SU-DHL-6 (cell line): ENCODE results near the gene ASGR1.

Source experiments
- H2AFZ ChIP-seq: fragments of 200-600 bp; sonication (generic); 2 replicates; pipeline ENCODE4 v1.6.1; 2014; ENCODE audit warnings: low read depth, mild to moderate bottlenecking, moderate library complexity, mixed read lengths, antibody characterized with exemption, low read length; ENCODE audit not compliant: severe bottlenecking
- H3F3A ChIP-seq: fragments of 200-600 bp; shearing (Covaris generic); 2 replicates; pipeline ENCODE4 v1.6.0; 2016; ENCODE audit warnings: antibody characterized with exemption, mild to moderate bottlenecking; ENCODE audit not compliant: insufficient read depth
- H3K27ac ChIP-seq: fragments of 200-600 bp; sonication (generic); 2 replicates; pipeline ENCODE4 v1.5.1; 2016; ENCODE audit warnings: low read depth, mild to moderate bottlenecking, low read length, moderate library complexity, mixed read lengths
- H3K27me3 ChIP-seq: fragments of 200-600 bp; sonication (generic), shearing (Covaris generic); 2 replicates; pipeline ENCODE4 v1.6.0; 2014; ENCODE audit warnings: mild to moderate bottlenecking, low read length
- H3K36me3 ChIP-seq: fragments of 200-600 bp; sonication (generic); 2 replicates; pipeline ENCODE4 v1.6.1; 2014; ENCODE audit warnings: mild to moderate bottlenecking, low read length, mixed read lengths
- H3K4me2 ChIP-seq: fragments of 300-600, 200-600 bp; shearing (Covaris generic), sonication (generic); 2 replicates; pipeline ENCODE4 v1.6.0; 2014; ENCODE audit warnings: low read length, low read depth, mild to moderate bottlenecking; ENCODE audit not compliant: poor library complexity, severe bottlenecking
- H3K4me3 ChIP-seq: fragments of 200-600 bp; sonication (generic); 2 replicates; pipeline ENCODE4 v1.5.1; 2014; ENCODE audit warnings: antibody characterized with exemption, low read length, mild to moderate bottlenecking, mixed read lengths; ENCODE audit not compliant: insufficient read depth, poor library complexity, severe bottlenecking
- H3K79me2 ChIP-seq: fragments of 200-600 bp; sonication (generic); 2 replicates; pipeline ENCODE4 v1.6.1; 2014; ENCODE audit warnings: mild to moderate bottlenecking, low read length, moderate library complexity; ENCODE audit not compliant: insufficient read depth
- H3K9ac ChIP-seq: fragments of 200-600 bp; sonication (generic); 2 replicates; pipeline ENCODE4 v1.7.0; 2014; ENCODE audit warnings: mild to moderate bottlenecking, low read length
- H3K9me2 ChIP-seq: fragments of 200-600 bp; sonication (generic); replicated peaks from 2 replicates; pipeline ENCODE4 v1.6.1; 2014; ENCODE audit warnings: low read length; ENCODE audit not compliant: insufficient read depth
- H3K9me3 ChIP-seq: fragments of 200-600 bp; sonication (generic); 2 replicates; pipeline ENCODE4 v1.6.1; 2014; ENCODE audit warnings: low read length, mixed read lengths; ENCODE audit not compliant: insufficient read depth
- H4K20me1 ChIP-seq: fragments of 200-600 bp; sonication (generic); 2 replicates; pipeline ENCODE4 v1.6.1; 2014; ENCODE audit warnings: low read depth, mild to moderate bottlenecking, antibody characterized with exemption, low read length, moderate library complexity, mixed read lengths
- CTCF ChIP-seq: fragments of 200-600 bp; sonication (generic); IDR thresholded peaks from one replicate; pipeline ENCODE4 v1.5.1; 2017; ENCODE audit warnings: antibody characterized with exemption, mild to moderate bottlenecking, low read length, moderate library complexity; ENCODE audit not compliant: insufficient read depth, poor library complexity, severe bottlenecking
- EZH2phosphoT487 ChIP-seq: fragments of 200-600 bp; sonication (generic), shearing (Covaris generic); conservative IDR thresholded peaks from 2 replicates; pipeline ENCODE4 v1.6.1; 2018; ENCODE audit warnings: mild to moderate bottlenecking, antibody characterized with exemption, low read length, moderate library complexity, mixed read lengths

ASGR1 gene

GRCh38 chr17:7195971-7196370 lies 16.8 kb upstream of the ASGR1 start:
- no peak for TF ChIP-seq CTCF
- TF ChIP-seq EZH2phosphoT487: no peak
- Histone ChIP-seq H3K9me2 (no peaks in the 10 kb centered on the region), H3K9me3 (no peaks in the 10 kb centered on the region), H2AFZ (no peak overlapping the region), H3K4me2 (no peak overlapping the region), H3K79me2 (no peaks in the 10 kb centered on the region), H3K36me3 (no peaks in the 10 kb centered on the region), H3K4me3 (no peak overlapping the region), H3K27me3 (no peaks in the 10 kb centered on the region), H3F3A (no peaks in the 10 kb centered on the region), H4K20me1 (no peaks in the 10 kb centered on the region), H3K27ac (no peak overlapping the region), H3K9ac (no peak overlapping the region)

GRCh38 chr17:7192271-7192937 lies 13.2 kb upstream of the ASGR1 start:
- no peak overlapping the region for H3K4me2 ChIP-seq
- no peaks in the 10 kb centered on the region for H3K9me2 ChIP-seq
- no peak overlapping the region for H3K4me3 ChIP-seq
- no peaks in the 10 kb centered on the region for H3K36me3 ChIP-seq
- TF ChIP-seq EZH2phosphoT487: no peak
- no peak for TF ChIP-seq CTCF
- no peak overlapping the region for H3K9ac ChIP-seq
- no peaks in the 10 kb centered on the region for H3K79me2 ChIP-seq
- H3K27me3 ChIP-seq: no peaks in the 10 kb centered on the region
- H4K20me1 ChIP-seq: no peaks in the 10 kb centered on the region
- no peaks in the 10 kb centered on the region for H3K9me3 ChIP-seq
- no peaks in the 10 kb centered on the region for H3F3A ChIP-seq
- no peak overlapping the region for H2AFZ ChIP-seq
- no peak overlapping the region for H3K27ac ChIP-seq

GRCh38 chr17:7191571-7192270 lies 12.6 kb upstream of the ASGR1 start:
- no peak for TF ChIP-seq EZH2phosphoT487
- TF ChIP-seq CTCF: no peak
- Histone ChIP-seq H3K9ac (no peak overlapping the region), H3K4me3 (no peak overlapping the region), H3K9me2 (no peaks in the 10 kb centered on the region), H2AFZ (no peak overlapping the region), H3K79me2 (no peaks in the 10 kb centered on the region), H4K20me1 (no peaks in the 10 kb centered on the region), H3K9me3 (no peaks in the 10 kb centered on the region), H3K36me3 (no peaks in the 10 kb centered on the region), H3K27ac (no peak overlapping the region), H3K27me3 (no peaks in the 10 kb centered on the region), H3K4me2 (no peak overlapping the region), H3F3A (no peaks in the 10 kb centered on the region)
